Testis (tissue), 2 donors: ENCODE results near the gene IFTAP.

Experiments used
- CTCF ChIP-seq, 3 experiments: fragments of 450-650 bp in 2 of 3; fragments of 200-600 bp in 1 of 3; sonication (generic) in 1 of 3; IDR thresholded peaks; one replicate each; pipeline ENCODE4 v1.5.1; 2016 to 2019; ENCODE audit warnings: antibody characterized with exemption in 3 of 3, mild to moderate bottlenecking in 2 of 3, moderate library complexity in 1 of 3
- POLR2A ChIP-seq: fragments of 450-650 bp; IDR thresholded peaks from one replicate; pipeline ENCODE4 v1.6.1; 2017; ENCODE audit warnings: antibody characterized with exemption, mild to moderate bottlenecking, moderate library complexity

- no peak for TF ChIP-seq CTCF (IDR thresholded peaks at IDR 0.05)
- TF ChIP-seq POLR2A: no peak
Measured at GRCh38 chr11:36692704-36693103, 98.4 kb downstream of the IFTAP start.
